HG02938 (cell line): Measurements from ENCODE around the gene ZFYVE28.

Experiments
- ATAC-seq: cut with Tn5 transposase; IDR thresholded peaks from one replicate; pipeline ENCODE4 v1.9.1; 2021; ENCODE audit warnings: mild to moderate bottlenecking, moderate library complexity; ENCODE audit not compliant: unreplicated experiment

Gene ZFYVE28

GRCh38 chr4:2371765-2372487 lies 46.5 kb downstream of the ZFYVE28 start:
- no peak for ATAC-seq

DNA sequence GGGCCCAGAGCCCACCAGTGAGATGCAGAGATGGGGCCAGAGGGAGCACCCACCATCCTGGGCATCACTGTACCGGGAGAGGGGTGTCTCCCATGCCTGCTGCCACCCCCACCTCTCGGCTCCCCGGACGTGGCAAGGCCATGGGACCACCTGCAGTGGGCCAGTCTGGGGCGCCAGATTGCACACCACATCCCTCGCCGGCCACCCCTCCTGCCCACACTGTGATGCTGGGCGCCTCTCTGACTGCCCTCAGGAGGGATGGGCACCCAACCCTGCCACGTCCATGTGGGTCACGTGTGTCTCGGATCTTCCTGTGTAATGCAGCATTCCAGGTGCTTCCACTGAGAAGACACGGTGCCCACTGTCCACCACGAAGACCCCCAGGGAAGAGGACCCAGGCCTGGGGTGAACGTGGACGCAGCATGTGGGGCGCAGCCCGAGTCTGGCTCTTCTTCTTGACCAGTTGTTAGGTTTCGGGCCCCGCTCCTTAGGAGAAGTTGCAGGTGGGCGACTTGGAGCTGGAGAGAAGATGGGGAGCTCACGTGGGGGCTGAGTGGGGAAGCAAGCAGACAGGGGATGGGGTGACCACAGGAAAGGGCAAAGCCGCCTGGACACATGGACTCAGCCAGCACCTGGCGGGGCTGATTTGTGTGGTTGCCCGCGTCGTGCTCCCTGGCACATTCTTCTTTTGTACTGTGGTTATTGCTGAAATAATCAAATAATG lies 47.7 kb downstream of the ZFYVE28 start:
- ATAC-seq: no peak

DNA sequence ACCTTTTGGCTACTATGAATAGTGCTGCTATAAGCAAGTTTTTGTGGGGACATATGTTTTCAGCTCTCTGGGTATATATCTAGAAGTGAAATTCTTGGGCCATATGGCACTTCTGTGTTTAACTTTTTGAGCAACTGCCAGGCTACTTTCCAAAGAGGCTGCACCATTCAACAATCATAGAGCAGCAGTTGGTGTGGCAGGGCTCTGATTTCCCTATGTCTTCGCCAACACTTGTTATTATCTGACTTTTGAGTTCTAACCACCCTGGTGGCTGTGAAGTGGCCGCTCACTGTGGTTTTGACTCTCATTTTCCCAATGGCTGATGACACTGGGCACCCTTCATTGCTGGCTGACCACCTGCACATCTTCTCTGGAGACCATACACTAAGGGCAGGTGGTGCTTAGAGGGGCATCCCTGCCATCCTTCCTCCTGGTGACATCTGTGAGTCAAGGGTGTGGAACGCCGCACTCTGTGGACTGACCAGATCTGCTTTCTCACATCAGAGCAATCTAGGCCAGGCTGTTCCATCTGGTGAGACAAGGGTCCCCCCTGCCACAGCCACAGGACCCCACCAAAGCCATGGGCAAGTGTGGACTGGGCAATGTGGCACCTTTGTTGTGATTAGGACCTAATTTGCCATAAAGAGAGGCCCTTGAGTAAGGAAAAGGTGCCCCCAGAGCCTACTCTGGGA lies 49.6 kb downstream of the ZFYVE28 start:
- ATAC-seq: no peak

- no peak for ATAC-seq
Observed at GRCh38 chr4:2367626-2368025, 50.8 kb downstream of the ZFYVE28 start.

DNA sequence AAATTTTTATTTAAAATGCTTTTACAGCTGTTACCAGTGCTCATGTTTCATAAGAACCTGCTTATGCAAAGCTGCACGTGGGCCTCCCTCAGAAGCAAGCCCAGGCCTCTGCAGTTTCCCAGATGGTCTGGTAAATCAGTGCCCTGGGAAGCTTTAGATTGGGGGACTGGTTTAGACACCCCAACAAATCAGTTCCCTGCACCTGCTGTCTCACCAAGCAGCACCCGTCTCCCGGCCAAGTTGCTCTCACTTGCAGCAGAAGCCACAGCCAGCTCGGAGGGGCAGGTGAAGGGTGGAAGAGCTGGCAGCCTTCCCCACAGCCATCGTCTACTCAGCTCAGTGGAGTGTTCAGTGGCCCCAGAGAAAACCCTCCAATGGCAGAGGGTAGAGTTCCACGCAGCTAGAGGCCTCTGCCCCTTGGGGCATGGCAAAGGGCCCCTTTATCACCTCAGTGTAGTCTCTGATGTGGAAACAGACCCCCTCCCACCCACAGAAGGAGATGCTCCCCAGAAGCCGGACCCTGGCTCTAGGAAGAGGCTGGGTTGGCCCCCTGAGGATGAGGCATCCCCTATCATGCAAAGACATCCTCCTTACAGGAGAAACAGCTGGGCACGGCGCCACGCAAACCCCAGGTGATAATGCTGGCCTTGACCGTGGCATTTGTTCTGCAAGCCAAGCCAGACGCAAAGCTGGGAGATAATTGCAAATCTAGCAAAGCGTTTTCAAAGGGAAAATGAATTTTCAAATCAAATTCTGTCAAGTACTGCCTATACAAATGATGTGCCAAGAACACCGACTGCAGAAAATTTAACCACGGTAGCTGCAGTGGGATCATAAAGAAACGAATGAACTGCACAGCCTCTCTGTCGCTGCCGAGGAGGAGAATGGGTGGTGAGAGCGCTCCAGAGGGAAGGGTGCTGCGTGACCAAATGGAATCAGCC lies 51.9 kb downstream of the ZFYVE28 start:
- no peak for ATAC-seq

DNA sequence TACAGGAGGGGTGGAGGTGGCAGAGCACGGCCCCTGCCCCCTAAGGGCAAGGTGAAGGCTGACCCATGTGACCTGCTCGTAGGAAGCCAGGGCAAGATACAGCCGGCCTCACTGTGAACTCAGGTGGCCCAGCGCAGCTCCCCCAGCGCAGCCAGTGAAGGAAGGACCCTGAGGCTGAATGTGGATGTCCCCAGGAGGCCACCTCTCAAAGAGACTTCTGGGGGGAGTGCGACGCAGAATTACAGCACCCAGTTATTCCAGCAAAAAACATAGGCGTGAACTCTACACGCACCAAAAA lies 52.6 kb downstream of the ZFYVE28 start:
- ATAC-seq: no peak

DNA sequence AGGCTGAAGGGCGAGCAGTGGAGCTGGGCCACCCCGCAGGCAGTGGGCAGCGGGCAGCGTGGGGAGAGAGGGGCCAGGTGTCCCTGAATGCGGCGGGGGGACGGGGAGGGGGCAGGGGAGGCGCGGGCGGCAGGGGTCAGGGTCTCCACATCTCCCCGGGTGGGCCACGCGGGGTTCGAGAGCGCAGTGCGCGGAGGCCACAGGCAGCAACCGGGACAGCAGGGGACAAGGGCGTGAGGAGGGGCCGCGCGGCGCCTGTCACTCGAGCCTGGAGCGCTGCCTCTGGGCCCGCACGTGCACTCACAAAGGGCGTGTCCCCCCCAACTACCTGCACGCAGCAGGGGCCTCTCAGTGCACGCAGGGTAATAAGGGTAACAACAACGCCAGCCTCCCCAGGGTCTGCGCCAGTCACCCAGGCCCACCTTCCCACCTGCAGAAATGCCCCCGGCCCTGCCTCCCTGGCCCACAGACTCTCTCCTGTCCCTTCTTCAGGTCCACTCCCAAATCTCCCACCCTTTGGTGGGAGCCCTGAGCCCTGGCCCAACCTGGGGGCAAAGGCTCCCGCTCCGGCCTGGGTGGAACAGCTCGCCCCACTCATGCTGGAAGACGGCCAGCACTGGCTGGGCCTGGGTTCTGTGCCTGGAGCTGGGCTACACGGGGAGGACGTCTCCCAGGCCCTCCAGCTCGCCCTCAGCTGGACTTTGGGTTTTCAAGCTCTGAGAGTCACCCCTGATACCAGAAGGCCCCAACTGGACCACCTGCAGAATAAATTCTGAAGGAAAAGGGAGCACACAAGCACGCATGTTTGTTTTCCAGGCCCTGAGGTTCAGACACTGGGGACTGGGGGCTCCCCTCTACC lies 53.2 kb downstream of the ZFYVE28 start:
- ATAC-seq: no peak

DNA sequence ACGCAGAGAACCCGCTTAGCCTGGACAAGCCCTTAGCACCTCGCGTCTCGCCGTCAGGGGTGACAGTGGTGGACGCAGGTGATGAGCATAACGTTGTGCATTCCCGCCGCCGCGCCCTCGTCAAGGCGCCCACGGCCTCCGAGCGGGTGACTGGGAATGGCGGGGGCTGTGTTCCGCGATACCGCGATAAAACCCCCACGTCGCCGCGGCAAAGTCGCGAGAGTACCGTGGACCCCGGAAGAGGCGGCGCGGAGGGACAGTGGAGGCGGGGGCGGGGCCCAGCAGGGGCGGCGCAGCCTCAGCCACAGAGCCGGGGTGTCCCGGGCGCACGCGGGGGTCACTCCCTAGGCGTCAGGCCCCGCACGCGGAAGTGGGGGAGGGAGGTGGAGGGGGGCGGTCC lies 53.8 kb downstream of the ZFYVE28 start:
- no peak for ATAC-seq

- ATAC-seq: no peak
Observed at GRCh38 chr4:2363951-2364653, 54.3 kb downstream of the ZFYVE28 start.

DNA sequence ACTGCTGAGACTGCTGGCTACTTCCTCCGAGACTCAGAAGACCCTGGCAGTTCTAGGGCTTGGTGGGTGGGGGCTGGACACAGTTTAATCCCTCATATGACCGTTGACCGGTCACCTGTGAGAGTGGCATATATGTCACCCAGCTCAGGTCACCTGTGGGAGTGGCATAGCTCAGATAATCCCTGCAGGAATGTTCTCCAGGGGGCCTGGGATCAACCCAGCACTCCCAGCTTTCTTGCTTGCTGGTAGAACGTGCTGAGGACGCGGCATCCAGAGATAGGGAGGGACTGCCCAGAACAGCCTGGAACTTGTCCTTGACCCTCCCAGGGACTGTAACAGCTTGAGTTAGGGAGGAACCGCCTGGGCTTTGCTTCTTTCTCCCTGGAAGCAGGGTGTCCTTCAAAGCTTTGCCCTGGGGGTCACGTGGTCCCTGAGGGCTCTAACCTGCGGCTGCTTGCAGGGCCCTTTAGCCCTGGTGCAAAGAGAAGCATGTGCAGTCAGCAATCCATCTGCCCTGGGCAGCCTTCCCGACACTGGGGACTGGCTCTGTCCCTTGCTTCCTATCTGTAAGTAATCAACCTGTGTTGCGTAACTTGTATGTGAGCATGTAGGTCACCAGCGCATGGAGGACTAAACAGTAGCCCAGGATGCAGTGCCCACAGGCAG lies 55.3 kb downstream of the ZFYVE28 start:
- no peak for ATAC-seq

DNA sequence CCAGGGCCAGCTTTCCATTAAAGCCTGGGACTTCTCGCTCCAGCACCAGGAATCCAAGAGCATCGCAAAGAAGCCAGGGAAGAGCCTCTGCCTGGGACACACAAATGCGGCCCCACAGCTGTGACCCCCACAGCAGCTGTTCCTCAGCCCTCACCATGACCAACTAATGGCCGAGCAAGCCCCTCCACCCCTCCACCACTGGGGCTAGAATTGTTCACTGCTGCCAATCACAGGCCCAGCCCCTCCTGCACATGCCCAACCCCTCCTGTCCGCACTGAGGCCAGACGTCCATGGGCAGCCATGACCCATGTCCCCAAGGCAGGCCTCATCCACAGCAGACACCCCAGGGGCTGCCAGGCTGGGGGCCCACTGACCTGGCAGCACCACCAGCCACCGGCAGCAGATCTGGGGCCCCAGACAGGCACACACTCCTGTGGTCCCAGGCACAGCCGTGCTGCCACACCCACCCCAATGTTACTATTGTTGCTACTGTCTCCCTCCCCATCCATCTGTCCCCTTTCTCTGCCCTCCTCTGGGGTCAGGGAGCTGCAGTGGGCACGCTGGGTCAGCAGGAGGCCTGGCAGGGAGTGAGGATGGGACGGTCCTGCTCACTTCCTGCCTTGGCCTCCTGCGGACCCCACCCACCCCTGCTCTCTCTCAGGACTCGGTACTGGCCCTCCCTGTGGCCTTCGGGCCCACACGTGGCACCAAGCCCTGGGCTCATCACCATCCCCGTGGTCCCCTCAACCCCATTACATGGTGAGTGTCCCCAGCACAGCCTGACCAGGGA lies 56.0 kb downstream of the ZFYVE28 start:
- no peak for ATAC-seq

DNA sequence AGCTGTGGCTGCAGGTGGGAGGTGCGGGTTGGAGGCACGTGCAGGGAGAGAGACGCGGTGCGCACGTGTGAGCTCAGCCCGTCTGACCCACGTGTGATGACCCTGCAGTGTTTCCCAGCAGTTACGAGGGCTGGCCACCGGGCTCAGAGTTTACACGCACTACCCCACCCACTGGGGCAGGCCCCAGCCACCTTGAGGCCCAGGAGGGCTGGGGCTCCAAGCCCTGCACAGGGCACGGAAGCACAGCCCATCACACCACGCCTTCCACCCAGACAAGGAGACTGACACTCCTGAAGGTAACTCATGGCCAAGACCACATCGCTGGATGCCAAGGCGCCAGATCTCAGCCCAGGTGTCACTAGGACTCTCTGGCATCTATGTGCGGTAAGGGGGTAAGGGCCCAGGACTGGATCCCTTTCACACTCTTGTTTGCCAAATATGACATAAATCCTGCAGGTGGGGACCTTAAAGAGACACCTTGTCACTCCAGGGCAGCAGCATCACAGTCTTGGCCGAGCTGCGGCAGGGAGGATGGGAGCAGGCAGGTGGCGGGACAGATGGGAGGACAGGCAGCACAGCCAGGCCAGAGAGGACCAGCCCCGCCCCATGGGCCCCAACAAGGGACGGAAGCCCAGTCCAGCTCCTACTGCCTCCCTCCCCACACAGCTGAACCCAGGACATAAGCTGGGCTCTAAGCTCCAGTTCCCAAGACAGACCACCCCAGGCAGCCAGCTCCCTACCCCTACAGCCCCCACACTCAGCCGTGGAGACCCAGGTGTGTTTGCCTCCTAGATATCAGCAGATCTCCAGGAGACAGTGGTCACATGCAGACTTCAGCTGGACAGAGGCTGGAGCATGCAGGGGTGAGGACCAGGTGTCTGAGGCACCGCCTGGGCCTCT lies 56.8 kb downstream of the ZFYVE28 start:
- ATAC-seq: no peak

GRCh38 chr4:2360396-2360730 lies 58.1 kb downstream of the ZFYVE28 start:
- ATAC-seq: no peak

- no peak for ATAC-seq
Observed at GRCh38 chr4:2359591-2360395, 58.7 kb downstream of the ZFYVE28 start.

DNA sequence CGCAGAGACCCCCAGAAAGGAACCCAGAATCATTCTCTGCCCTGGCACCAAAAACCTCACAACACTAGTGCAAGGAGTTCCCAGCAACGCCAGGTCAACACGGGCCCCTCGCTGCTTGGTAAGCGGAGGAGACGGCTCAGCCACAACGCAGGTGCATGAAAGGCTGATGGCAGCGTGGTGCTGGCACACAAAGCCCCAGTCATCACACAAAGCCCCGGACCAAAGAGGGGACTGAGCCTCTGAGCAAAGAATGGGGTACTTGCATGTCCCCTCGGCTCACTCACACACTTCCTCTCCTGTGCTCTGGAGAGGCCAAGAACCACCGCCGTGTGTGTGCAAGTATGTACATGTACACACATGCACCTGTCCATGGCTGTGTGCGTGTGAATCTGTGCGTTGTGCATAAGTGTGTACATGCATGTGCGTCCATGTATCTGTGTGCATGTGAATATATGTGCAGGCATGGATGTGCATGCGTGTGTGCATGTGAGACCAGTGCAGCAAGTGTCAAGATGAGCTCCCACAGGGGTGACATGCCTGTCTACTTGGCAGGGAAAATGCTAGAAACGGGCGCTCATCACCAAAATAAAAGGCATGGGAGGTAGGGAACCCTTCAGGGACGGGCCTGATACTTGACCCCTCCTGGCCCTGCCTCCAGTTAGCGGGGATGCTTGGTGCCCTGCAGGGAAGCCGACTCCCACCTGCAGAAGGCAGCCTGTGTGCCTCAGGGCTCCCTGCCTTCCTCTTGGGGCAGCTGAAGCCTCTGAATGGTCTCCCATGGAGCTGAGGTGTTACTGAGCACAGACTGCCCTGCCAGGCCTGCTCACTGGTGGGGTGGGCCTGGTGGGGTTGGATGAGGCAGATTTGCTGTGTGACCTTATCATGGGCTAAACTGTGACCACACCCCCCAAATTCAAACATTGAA lies 60.4 kb downstream of the ZFYVE28 start:
- ATAC-seq: no peak
